Stimulated activated CD4-positive, alpha-beta T cell treated with anti-CD3 and anti-CD28 coated beads, Interleukin-15, amount 100 ng/mL, for 1 hour (primary cell): ENCODE results near the gene CYB5D1.
A peak's percentile ranks its signal among the peaks of the same experiment; 100 is the strongest.

Experiments used
- DNase-seq, 2 donors: peaks; one replicate each; pipeline ENCODE4 v3.0.0-alpha.2; 2020; ENCODE audit warnings: low read depth in 1 of 2, low spot score in 1 of 2

CYB5D1 gene

GRCh38 chr17:7885367-7886226 lies 27.8 kb downstream of the CYB5D1 start:
- DNase-seq: peak; percentile 16 to 31

- DNase-seq: peak; percentile 16 to 32
These were observed 28.6 kb downstream of the CYB5D1 start for GRCh38 chr17:7886227-7887037.

- no peak for DNase-seq
These were observed 29.3 kb downstream of the CYB5D1 start for GRCh38 chr17:7887038-7887481.

GRCh38 chr17:7887482-7888183 lies 29.8 kb downstream of the CYB5D1 start:
- peak; percentile 76 to 77 for DNase-seq

- peak; percentile 21 to 50 for DNase-seq
These were observed 30.5 kb downstream of the CYB5D1 start, which contains the start of gene CHD3 for GRCh38 chr17:7888184-7888920. Gene CHD3, plus strand, starts transcription at chr17:7888789. Its CDS starts 212 bp downstream, at chr17:7889001.

- DNase-seq: no peak
These were observed 31.6 kb downstream of the CYB5D1 start for GRCh38 chr17:7889166-7889955.

- no peak for DNase-seq
These were observed 35.5 kb downstream of the CYB5D1 start for GRCh38 chr17:7893187-7893880.

- DNase-seq: no peak
These were observed 36.4 kb downstream of the CYB5D1 start for GRCh38 chr17:7894226-7894625.

- no peak for DNase-seq
These were observed 37.1 kb downstream of the CYB5D1 start for GRCh38 chr17:7894866-7895265.

- no peak for DNase-seq
These were observed 39.3 kb downstream of the CYB5D1 start for GRCh38 chr17:7897090-7897489.

- DNase-seq: no peak
These were observed 40.0 kb downstream of the CYB5D1 start for GRCh38 chr17:7897773-7898172.

- no peak for DNase-seq
These were observed 45.6 kb downstream of the CYB5D1 start for GRCh38 chr17:7903154-7904103.

- no peak for DNase-seq
These were observed 51.3 kb downstream of the CYB5D1 start for GRCh38 chr17:7909089-7909488.

GRCh38 chr17:7910281-7910680 lies 52.5 kb downstream of the CYB5D1 start:
- DNase-seq: no peak

GRCh38 chr17:7910711-7911110 lies 52.9 kb downstream of the CYB5D1 start:
- no peak for DNase-seq

GRCh38 chr17:7911116-7911515 lies 53.3 kb downstream of the CYB5D1 start:
- no peak for DNase-seq
